ENCODE data around the gene MTNR1A. TPM values are rescaled to one million over a fixed set of nuclear protein-coding genes. Genes with fewer than 3 reads are reported as not detected.
A peak's percentile ranks its signal among the peaks of the same experiment; 100 is the strongest.
"Not testable (repeated sequence)": the region's sequence is repeated elsewhere in the genome, so short reads cannot be mapped to it uniquely, and the experiment has no call there.

MTNR1A gene
- total RNA-seq, 2 donors from 2014 or later: 1.3 TPM; not detected in 1

DNA sequence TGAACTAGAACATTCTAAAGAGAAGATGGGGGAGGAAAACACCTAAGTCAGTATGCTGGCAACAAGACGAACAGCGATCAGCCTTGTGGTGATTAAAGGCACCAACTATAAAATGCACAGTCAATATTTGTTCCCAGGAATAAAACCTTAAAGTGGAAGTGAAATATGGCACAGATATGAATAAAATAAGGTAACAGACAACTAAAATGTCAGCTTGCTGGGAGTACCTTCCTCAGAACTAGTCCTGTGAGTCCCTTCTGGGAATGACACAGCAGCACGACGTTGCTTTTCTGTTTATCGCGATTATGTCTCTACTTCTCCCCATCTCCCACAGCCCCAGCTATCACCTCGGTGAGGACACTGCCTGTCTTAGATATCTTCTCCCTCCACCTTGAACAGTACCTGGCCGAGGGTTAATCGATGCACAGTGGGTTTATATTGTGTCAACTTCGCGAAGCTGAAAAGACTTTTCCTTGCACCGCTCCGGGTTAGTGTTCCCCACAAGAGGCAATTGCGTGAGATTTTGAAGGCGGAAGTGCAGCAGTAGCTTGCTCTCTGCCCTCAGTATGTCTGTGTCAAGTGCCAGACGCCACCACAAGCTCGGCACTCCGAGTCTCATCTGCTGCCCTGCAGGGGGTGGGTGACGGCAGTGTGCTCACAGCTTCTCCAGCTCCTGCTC lies 17.4 kb downstream of the MTNR1A start:
- intact Hi-C loops (cut with DNase I): no loop called here
- Histone ChIP-seq H3K9me3 (no peaks in the 10 kb centered on the region), H3K4me3 (no peak overlapping the region), H3K36me3 (no peaks in the 10 kb centered on the region), H3K27ac (no peak overlapping the region), H3K4me1 (replicated peaks) (no peaks in the 10 kb centered on the region), H3K27me3 (replicated peaks; ENCODE audit: insufficient read depth) (no peaks in the 10 kb centered on the region)
- TF ChIP-seq, protein P1, sequence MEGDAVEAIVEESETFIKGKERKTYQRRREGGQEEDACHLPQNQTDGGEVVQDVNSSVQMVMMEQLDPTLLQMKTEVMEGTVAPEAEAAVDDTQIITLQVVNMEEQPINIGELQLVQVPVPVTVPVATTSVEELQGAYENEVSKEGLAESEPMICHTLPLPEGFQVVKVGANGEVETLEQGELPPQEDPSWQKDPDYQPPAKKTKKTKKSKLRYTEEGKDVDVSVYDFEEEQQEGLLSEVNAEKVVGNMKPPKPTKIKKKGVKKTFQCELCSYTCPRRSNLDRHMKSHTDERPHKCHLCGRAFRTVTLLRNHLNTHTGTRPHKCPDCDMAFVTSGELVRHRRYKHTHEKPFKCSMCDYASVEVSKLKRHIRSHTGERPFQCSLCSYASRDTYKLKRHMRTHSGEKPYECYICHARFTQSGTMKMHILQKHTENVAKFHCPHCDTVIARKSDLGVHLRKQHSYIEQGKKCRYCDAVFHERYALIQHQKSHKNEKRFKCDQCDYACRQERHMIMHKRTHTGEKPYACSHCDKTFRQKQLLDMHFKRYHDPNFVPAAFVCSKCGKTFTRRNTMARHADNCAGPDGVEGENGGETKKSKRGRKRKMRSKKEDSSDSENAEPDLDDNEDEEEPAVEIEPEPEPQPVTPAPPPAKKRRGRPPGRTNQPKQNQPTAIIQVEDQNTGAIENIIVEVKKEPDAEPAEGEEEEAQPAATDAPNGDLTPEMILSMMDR (IDR thresholded peaks at IDR 0.05): no peak
- peak; percentile 5 for TF ChIP-seq POLR2AphosphoS5 (IDR thresholded peaks at IDR 0.05)
- no peak for TF ChIP-seq POLR2A (IDR thresholded peaks at IDR 0.05)
- no peak for DNase-seq (ENCODE audit: low spot score)
- WGBS: 75% methylated on average over 19 of the region's 19 CpGs

DNA sequence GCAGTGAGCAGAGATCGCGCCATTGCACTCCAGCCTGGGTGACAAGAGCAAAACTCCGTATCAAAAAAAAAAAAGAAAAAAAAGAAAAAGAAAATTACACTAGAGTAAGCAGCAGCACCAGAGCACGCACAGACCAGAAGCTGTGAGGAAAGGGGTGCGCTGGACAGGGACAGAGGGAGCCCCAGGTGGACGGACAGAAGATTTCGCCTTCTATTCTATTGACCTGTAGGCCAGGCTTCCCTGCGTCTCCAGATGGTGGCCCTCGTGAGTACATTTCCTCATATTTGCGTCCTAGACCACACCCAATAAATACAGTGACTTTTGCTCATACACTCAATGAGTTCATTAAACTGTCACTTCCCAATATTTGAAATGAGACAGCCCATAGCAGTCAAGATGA lies 19.1 kb downstream of the MTNR1A start:
- DNase-seq (ENCODE audit: low spot score): no peak
- Histone ChIP-seq H3K4me3 (no peak overlapping the region), H3K36me3 (no peaks in the 10 kb centered on the region), H3K27ac (no peak overlapping the region), H3K4me1 (replicated peaks) (no peaks in the 10 kb centered on the region), H3K9me3 (no peaks in the 10 kb centered on the region), H3K27me3 (replicated peaks; ENCODE audit: insufficient read depth) (no peaks in the 10 kb centered on the region)
- intact Hi-C loops (cut with DNase I): no loop called here
- WGBS: 90% methylated on average over 10 of the region's 10 CpGs
- TF ChIP-seq, protein P1 (IDR thresholded peaks at IDR 0.05): no peak
- TF ChIP-seq POLR2A (IDR thresholded peaks at IDR 0.05): no peak
- no peak for TF ChIP-seq POLR2AphosphoS5 (IDR thresholded peaks at IDR 0.05)

DNA sequence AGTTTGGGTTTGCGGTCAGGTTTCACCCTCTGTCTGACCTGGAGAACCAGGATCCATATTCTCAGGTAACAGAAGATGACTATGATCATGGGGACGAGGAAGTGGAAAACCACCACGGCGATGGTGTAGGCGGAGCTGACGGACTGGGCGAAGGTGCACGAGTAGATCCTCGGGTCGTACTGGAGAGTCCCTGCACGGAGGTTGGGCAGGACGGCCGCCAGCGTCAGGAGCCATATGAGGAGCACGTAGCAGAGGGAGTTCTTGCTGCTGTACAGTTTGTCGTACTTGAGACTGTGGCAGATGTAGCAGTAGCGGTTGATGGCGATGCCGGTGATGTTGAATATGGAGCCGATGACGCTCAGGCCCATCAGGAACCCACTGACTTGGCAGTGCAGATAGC lies 21.3 kb downstream of the MTNR1A start:
- intact Hi-C loops (cut with DNase I): no loop called here
- H3K27me3 ChIP-seq (replicated peaks; ENCODE audit: insufficient read depth): no peaks in the 10 kb centered on the region
- H3K4me1 ChIP-seq (replicated peaks): no peaks in the 10 kb centered on the region
- H3K9me3 ChIP-seq: no peaks in the 10 kb centered on the region
- no peak overlapping the region for H3K4me3 ChIP-seq
- no peak overlapping the region for H3K27ac ChIP-seq
- no peaks in the 10 kb centered on the region for H3K36me3 ChIP-seq
- no peak for DNase-seq (ENCODE audit: low spot score)
- 97% methylated on average over 21 of the region's 21 CpGs for WGBS
- no peak for TF ChIP-seq POLR2A (IDR thresholded peaks at IDR 0.05)
- TF ChIP-seq, protein P1 (IDR thresholded peaks at IDR 0.05): no peak
- no peak for TF ChIP-seq POLR2AphosphoS5 (IDR thresholded peaks at IDR 0.05)

DNA sequence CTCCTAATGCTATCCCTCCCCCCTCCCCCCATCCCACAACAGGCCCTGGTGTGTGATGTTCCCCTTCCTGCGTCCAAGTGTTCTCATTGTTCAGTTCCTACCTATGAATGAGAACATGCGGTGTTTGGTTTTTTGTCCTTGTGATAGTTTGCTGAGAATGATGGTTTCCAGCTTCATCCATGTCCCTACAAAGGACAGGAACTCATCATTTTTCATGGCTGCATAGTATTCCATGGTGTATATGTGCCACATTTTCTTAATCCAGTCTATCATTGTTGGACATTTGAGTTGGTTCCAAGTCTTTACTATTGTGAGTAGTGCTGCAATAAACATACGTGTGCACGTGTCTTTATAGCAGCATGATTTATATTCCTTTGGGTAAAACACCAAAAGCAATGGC lies 31.4 kb downstream of the MTNR1A start:
- intact Hi-C loops (cut with DNase I); DNase-seq (ENCODE audit: low spot score); H3K4me1 ChIP-seq (replicated peaks); H3K27me3 ChIP-seq (replicated peaks; ENCODE audit: insufficient read depth); H3K9me3 ChIP-seq; H3K4me3 ChIP-seq; H3K27ac ChIP-seq; H3K36me3 ChIP-seq: not testable (repeated sequence)
- 79% methylated on average over 4 of the region's 4 CpGs for WGBS

DNA sequence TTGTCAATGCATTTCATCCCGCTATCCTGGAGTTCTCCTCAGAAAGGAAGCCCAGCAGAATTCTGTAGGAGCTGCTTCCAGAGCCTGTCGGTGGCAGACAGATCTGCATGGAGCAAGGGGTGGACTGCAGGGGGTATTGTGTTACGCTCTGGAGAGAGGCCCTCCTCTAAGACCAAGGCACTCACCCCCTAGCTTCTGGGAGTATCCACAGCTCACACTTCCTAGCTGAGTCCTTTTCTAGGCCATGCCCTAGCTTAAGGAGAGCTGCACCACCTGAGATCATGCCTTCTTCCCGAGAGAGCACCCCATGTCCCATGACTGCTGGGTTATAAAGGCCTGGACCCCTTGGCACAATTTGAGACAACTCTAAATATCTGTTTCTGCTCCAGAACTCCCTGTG lies 39.1 kb downstream of the MTNR1A start:
- Histone ChIP-seq H3K36me3 (no peaks in the 10 kb centered on the region), H3K27ac (no peak overlapping the region), H3K4me3 (no peak overlapping the region), H3K9me3 (no peaks in the 10 kb centered on the region), H3K4me1 (replicated peaks) (no peaks in the 10 kb centered on the region), H3K27me3 (replicated peaks; ENCODE audit: insufficient read depth) (no peaks in the 10 kb centered on the region)
- TF ChIP-seq POLR2A (IDR thresholded peaks at IDR 0.05) (no peak), POLR2AphosphoS5 (IDR thresholded peaks at IDR 0.05) (no peak)
- TF ChIP-seq, protein P1 (IDR thresholded peaks at IDR 0.05): no peak
- no peak for DNase-seq (ENCODE audit: low spot score)
- 76% methylated on average over 4 of the region's 4 CpGs for WGBS
- intact Hi-C loops (cut with DNase I): no loop called here

Measured in prostate gland (tissue), 2 donors.